Thyroid gland (tissue), 4 donors: ENCODE results near the gene SLC35F3.

ENCODE experiments used
- POLR2A ChIP-seq, 2 donors: fragments of 450-650 bp; IDR thresholded peaks; one replicate each; pipeline ENCODE4 v1.6.1; 2017; ENCODE audit warnings: antibody characterized with exemption in 2 of 2, mild to moderate bottlenecking in 2 of 2, moderate library complexity in 1 of 2
- TF ChIP-seq, protein P1 (sequence below), 6 experiments: fragments of 200-600 bp in 3 of 6; fragments of 450-650 bp in 3 of 6; sonication (generic) in 3 of 6; IDR thresholded peaks; one replicate each; pipeline ENCODE4 v1.5.1; 2016 to 2019; ENCODE audit warnings: antibody characterized with exemption in 6 of 6, mild to moderate bottlenecking in 2 of 6, inconsistent platforms in 1 of 6, moderate library complexity in 1 of 6

DNA sequence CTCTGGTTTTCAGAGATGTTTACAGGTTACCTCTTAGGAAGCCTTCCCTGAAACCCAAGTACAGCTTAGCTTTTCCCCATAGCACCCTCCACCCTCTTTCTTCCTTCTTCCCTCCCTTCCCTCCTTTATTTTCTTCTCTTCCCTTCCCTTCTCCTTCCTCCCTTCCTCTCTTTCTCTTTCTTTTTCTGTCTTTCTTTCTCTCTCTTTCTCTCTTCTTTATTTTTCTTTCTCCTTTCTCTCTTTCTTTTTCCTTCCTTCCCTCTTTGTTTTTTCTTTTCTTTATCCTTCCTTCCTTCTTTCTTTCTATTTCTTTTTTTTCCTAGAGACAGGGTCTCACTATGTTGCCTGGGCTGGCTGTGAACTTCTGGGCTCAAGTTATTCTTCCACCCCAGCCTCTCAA lies 231.6 kb downstream of the SLC35F3 start:
- TF ChIP-seq, protein P1, sequence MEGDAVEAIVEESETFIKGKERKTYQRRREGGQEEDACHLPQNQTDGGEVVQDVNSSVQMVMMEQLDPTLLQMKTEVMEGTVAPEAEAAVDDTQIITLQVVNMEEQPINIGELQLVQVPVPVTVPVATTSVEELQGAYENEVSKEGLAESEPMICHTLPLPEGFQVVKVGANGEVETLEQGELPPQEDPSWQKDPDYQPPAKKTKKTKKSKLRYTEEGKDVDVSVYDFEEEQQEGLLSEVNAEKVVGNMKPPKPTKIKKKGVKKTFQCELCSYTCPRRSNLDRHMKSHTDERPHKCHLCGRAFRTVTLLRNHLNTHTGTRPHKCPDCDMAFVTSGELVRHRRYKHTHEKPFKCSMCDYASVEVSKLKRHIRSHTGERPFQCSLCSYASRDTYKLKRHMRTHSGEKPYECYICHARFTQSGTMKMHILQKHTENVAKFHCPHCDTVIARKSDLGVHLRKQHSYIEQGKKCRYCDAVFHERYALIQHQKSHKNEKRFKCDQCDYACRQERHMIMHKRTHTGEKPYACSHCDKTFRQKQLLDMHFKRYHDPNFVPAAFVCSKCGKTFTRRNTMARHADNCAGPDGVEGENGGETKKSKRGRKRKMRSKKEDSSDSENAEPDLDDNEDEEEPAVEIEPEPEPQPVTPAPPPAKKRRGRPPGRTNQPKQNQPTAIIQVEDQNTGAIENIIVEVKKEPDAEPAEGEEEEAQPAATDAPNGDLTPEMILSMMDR (IDR thresholded peaks at IDR 0.05): no peak
- no peak for TF ChIP-seq POLR2A (IDR thresholded peaks at IDR 0.05)
